Frontal cortex (tissue), 4 donors: ENCODE measurements around the gene CHKA. TPM values are rescaled to one million over a fixed set of nuclear protein-coding genes. Genes with fewer than 3 reads are reported as not detected.

ENCODE experiments used
- DNase-seq, 2 donors: peaks; one replicate each; pipeline ENCODE4 v3.0.0; 2012; ENCODE audit warnings: low spot score in 2 of 2
- FAIRE-seq: peaks from 2 replicates; lab custom pipeline; 2012; peaks lifted over from hg19 to GRCh38; lab: Jason Lieb, UNC
- total RNA-seq: library from RNA; depleted of rRNA; stranded (reverse); fragments of >200 nt; gene quantifications from one replicate; pipeline ENCODE4 v1.2.3, GENCODE V29; 2014
- donor health status: control.
- donor health status: control.
- donor health status: control.

Gene CHKA
- total RNA-seq, 1 donor from 2014 or later, result 26.1 TPM

- no peak for DNase-seq
Measured at GRCh38 chr11:68145120-68145866, 24.1 kb upstream of the CHKA start.

GRCh38 chr11:68143310-68143689 is 22.1 kb upstream of the CHKA start:
- DNase-seq (no peak), FAIRE-seq (no peak)

More at GRCh38 chr11:68145120-68145866, 24.1 kb upstream of the CHKA start:
- no peak for FAIRE-seq

- no peak for DNase-seq
- no peak for FAIRE-seq
Measured at GRCh38 chr11:68142441-68143309, 21.5 kb upstream of the CHKA start.

- DNase-seq (no peak), FAIRE-seq (no peak)
Measured at GRCh38 chr11:68142028-68142412, 20.8 kb upstream of the CHKA start.

DNA sequence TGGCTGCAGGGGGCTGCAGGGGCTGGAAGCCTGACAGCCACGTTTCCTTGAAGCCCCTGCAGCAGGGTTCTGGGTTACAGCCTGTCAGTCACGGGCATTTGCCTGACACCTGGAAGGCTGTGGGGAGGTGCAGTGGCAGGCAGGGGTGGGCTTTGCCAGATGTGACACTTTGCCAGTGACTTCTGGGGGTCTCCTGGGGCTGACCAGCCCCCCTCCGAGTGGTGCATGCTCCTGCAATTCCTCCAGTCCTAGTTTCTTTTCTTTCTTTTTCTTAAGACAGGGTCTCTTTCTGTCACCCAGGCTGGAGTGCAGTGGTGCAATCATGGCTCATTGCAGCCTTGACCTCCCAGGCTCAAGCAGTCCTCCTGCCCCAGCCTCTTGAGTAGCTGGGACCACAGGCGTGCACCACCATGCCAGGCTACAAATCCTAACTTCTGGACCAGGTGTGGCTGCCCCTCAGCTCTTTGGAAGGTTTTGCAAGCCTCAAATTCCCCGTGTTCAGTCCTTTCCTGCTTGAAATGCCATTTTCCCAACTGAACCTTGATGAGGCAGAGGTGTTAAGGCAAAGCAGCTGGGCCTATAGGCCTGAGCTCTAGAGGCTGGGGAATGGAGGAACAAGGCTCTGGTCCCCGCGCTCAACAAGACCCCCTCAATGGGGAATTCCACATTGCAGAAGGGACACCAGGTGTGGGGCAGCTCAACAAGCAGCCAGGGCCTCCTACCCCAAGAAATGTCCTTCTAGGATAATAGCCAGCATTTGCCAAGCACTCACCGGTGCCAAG is 20.2 kb upstream of the CHKA start:
- FAIRE-seq, result no peak
- no peak for DNase-seq

GRCh38 chr11:68140496-68141245 is 19.5 kb upstream of the CHKA start:
- no peak for FAIRE-seq

DNA sequence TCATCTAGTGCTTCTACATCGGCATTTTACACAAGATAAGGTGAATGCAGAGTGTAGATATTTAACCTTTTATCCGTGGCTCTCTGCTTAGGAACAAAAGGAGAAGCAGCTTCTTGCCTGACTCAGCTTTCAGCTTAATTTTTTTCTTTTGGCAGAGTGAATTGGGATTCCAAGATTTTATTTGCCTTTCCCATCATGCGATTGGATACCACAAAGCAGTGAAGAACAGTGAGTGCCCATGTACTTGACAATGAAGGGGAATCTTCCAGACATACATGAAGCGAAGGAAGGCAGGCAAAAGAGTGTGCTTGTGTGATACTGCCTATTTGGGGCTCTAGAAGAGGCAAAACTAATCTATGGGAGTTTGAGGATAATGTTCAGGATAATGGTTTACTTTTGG is 17.0 kb upstream of the CHKA start:
- FAIRE-seq (no peak), DNase-seq (no peak)

More at GRCh38 chr11:68140496-68141245, 19.5 kb upstream of the CHKA start:
- no peak for DNase-seq

- no peak for FAIRE-seq
- no peak for DNase-seq
Measured at GRCh38 chr11:68137833-68138232, 16.6 kb upstream of the CHKA start.

GRCh38 chr11:68136866-68137265 is 15.7 kb upstream of the CHKA start:
- FAIRE-seq, result no peak

GRCh38 chr11:68135161-68135560 is 14.0 kb upstream of the CHKA start:
- FAIRE-seq, result no peak
- DNase-seq, result no peak

More at GRCh38 chr11:68136866-68137265, 15.7 kb upstream of the CHKA start:
- no peak for DNase-seq

GRCh38 chr11:68133761-68134160 is 12.6 kb upstream of the CHKA start:
- FAIRE-seq (no peak), DNase-seq (no peak)

DNA sequence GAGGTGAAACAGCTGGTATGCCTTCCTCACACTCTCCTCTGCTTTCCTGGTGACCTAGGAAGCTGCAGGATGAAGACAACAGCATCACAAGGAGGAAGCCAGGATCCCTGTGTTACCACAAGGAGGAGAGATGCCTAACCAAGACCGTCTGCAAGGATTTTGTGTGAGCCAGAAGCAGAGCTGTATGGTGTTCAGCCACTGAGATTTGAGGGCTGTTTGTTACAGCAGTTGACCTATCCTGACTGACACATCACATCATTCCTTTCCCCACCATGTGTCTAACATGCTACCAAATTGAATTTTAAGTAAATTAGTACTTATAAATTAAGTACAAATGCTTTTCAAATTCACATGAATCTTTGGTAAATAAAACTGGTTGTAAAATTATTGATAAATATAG is 8.9 kb upstream of the CHKA start:
- FAIRE-seq (no peak), DNase-seq (no peak)

GRCh38 chr11:68128682-68129327 is 7.6 kb upstream of the CHKA start:
- FAIRE-seq (no peak), DNase-seq (no peak)

DNA sequence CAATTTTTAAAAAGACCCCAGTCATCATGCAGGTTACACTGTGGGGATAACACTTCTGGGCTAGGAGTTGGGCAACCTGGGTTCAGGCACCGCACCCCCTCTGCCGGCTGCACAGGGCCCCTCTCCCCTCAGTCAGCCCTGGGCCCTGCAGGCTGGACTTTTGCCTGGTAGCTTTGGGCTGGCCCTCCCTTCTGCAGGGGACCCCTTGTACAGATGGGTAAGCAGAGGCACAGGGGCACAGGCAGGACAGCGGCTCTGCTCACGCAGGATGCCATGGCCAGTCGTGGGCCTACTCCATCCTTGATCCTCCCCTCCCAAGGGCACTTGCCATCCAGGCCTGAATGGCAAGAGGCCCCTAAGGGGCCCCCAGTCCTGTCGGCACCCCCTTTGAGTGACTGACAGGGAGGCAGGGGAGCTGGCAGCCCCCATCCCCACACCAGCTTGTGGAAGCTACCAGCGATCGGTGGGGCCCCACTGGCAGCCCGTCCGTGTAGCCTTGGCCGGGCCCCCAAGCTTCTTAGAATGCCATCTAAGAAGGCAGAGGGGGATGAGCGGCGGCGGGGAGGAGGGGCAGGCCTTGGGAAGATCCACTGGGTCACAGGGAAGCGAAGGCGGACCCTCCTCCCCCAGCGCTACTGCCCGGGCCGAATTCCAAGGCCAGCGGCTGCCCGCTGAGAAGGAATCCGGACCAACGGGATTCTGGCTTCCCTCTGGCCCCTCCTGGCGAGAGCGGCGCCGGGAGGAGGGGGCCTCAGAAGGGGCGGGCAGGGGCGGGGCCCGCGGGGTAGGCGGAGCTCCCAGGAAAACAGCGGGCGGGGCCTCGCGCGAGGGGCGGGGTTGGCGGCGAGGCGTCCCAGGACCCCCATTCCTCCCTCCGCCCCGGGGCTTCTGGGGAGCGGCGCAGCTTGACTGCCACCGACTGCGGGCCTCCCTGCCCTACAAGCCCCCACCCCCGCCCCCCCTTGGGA is 6.8 kb upstream of the CHKA start:
- peak; percentile 77 to 86 for DNase-seq
- no peak for FAIRE-seq

DNA sequence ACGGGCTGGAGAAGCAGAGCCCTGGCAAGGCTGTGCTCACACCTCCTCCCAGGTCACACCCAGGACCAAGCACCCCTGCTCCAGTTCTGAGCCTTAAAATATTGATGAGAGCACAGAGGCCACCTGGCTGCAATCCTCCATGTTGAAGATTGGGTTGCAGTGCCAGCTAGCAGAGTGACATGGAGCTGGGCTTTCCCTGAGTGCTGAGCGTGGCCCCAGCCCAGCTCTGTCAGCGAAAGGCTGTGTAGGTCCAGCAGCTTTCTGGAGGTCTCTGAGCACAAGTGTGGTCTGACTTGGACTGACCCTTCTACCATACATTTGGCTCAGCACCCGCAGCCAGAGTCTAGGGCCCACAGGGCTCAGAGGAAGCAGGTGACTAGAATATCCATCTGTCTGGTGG is 4.0 kb upstream of the CHKA start:
- no peak for FAIRE-seq

GRCh38 chr11:68122936-68123539 is 1.9 kb upstream of the CHKA start:
- no peak for DNase-seq
- no peak for FAIRE-seq

More for the DNA sequence above, 4.0 kb upstream of the CHKA start:
- no peak for DNase-seq

GRCh38 chr11:68120273-68121066 is 718 bp downstream of the CHKA start:
- DNase-seq, result peak; percentile 49 to 72
- FAIRE-seq, result no peak
